ENCODE measurements around the gene MYBPC2.

MYBPC2 gene

GRCh38 chr19:50478901-50479715, 46.4 kb downstream of the MYBPC2 start:
- H3K36me3 ChIP-seq (ENCODE audit: insufficient read depth, low read length): peaks cover 27% of the 10 kb centered on the region
- H3K9ac ChIP-seq (ENCODE audit: low read length): no peak overlapping the region
- H3K27ac ChIP-seq (ENCODE audit: low read depth, low read length): no peak overlapping the region

GRCh38 chr19:50479761-50480251, 47.1 kb downstream of the MYBPC2 start:
- no peaks in the 10 kb centered on the region for H3K27me3 ChIP-seq (ENCODE audit: control insufficient read depth in 1 of 2, insufficient read depth in 2 of 2, low read length in 2 of 2)
- H3K4me3 ChIP-seq (ENCODE audit: low read depth in 1 of 2, low read length in 2 of 2): no peak overlapping the region
- H3K27ac ChIP-seq (ENCODE audit: low read depth, low read length): no peak overlapping the region
- no peak overlapping the region for H3K9ac ChIP-seq (ENCODE audit: low read length)
- H3K9me3 ChIP-seq (ENCODE audit: low read length): no peaks in the 10 kb centered on the region
- peaks cover 11% of the 10 kb centered on the region for H3K4me1 ChIP-seq (ENCODE audit: insufficient read depth, low read length)
- peaks cover 27% of the 10 kb centered on the region for H3K36me3 ChIP-seq (ENCODE audit: insufficient read depth, low read length)

More at GRCh38 chr19:50478901-50479715, 46.4 kb downstream of the MYBPC2 start:
- H3K4me3 ChIP-seq (ENCODE audit: low read depth in 1 of 2, low read length in 2 of 2): no peak overlapping the region
- no peaks in the 10 kb centered on the region for H3K9me3 ChIP-seq (ENCODE audit: low read length)
- H3K27me3 ChIP-seq (ENCODE audit: control insufficient read depth in 1 of 2, insufficient read depth in 2 of 2, low read length in 2 of 2): no peaks in the 10 kb centered on the region
- peaks cover 11% of the 10 kb centered on the region for H3K4me1 ChIP-seq (ENCODE audit: insufficient read depth, low read length)

GRCh38 chr19:50480281-50481111, 47.8 kb downstream of the MYBPC2 start:
- no peak overlapping the region for H3K4me3 ChIP-seq (ENCODE audit: low read depth in 1 of 2, low read length in 2 of 2)
- H3K9me3 ChIP-seq (ENCODE audit: low read length): no peaks in the 10 kb centered on the region
- H3K36me3 ChIP-seq (ENCODE audit: insufficient read depth, low read length): peaks cover 27% of the 10 kb centered on the region
- no peaks in the 10 kb centered on the region for H3K27me3 ChIP-seq (ENCODE audit: control insufficient read depth in 1 of 2, insufficient read depth in 2 of 2, low read length in 2 of 2)
- H3K9ac ChIP-seq (ENCODE audit: low read length): no peak overlapping the region
- no peak overlapping the region for H3K27ac ChIP-seq (ENCODE audit: low read depth, low read length)
- H3K4me1 ChIP-seq (ENCODE audit: insufficient read depth, low read length): peaks cover 11% of the 10 kb centered on the region

GRCh38 chr19:50481351-50482149, 48.9 kb downstream of the MYBPC2 start:
- Histone ChIP-seq H3K36me3 (ENCODE audit: insufficient read depth, low read length) (peaks cover 27% of the 10 kb centered on the region), H3K27ac (ENCODE audit: low read depth, low read length) (no peak overlapping the region)

GRCh38 chr19:50482271-50482855, 49.7 kb downstream of the MYBPC2 start:
- H3K9ac ChIP-seq (ENCODE audit: low read length): no peak overlapping the region
- no peaks in the 10 kb centered on the region for H3K9me3 ChIP-seq (ENCODE audit: low read length)
- no peak overlapping the region for H3K4me3 ChIP-seq (ENCODE audit: low read depth in 1 of 2, low read length in 2 of 2)
- H3K27ac ChIP-seq (ENCODE audit: low read depth, low read length): no peak overlapping the region
- peaks cover 6 to 10% of the 10 kb centered on the region in 2 donors for H3K27me3 ChIP-seq (ENCODE audit: control insufficient read depth in 1 of 2, insufficient read depth in 2 of 2, low read length in 2 of 2)
- H3K36me3 ChIP-seq (ENCODE audit: insufficient read depth, low read length): peaks cover 27% of the 10 kb centered on the region
- H3K4me1 ChIP-seq (ENCODE audit: insufficient read depth, low read length): peaks cover 6% of the 10 kb centered on the region

More at GRCh38 chr19:50481351-50482149, 48.9 kb downstream of the MYBPC2 start:
- H3K27me3 ChIP-seq (ENCODE audit: control insufficient read depth in 1 of 2, insufficient read depth in 2 of 2, low read length in 2 of 2): peaks cover 0 to 2% of the 10 kb centered on the region in 2 donors
- H3K9ac ChIP-seq (ENCODE audit: low read length): no peak overlapping the region
- H3K4me3 ChIP-seq (ENCODE audit: low read depth in 1 of 2, low read length in 2 of 2): no peak overlapping the region
- no peaks in the 10 kb centered on the region for H3K9me3 ChIP-seq (ENCODE audit: low read length)
- H3K4me1 ChIP-seq (ENCODE audit: insufficient read depth, low read length): peaks cover 11% of the 10 kb centered on the region

GRCh38 chr19:50482916-50483315, 50.2 kb downstream of the MYBPC2 start:
- peaks cover 11 to 13% of the 10 kb centered on the region in 2 donors for H3K27me3 ChIP-seq (ENCODE audit: control insufficient read depth in 1 of 2, insufficient read depth in 2 of 2, low read length in 2 of 2)
- H3K9me3 ChIP-seq (ENCODE audit: low read length): no peaks in the 10 kb centered on the region
- H3K4me1 ChIP-seq (ENCODE audit: insufficient read depth, low read length): peaks cover under 1% of the 10 kb centered on the region
- no peak overlapping the region for H3K9ac ChIP-seq (ENCODE audit: low read length)
- no peak overlapping the region for H3K4me3 ChIP-seq (ENCODE audit: low read depth in 1 of 2, low read length in 2 of 2)
- peaks cover 27% of the 10 kb centered on the region for H3K36me3 ChIP-seq (ENCODE audit: insufficient read depth, low read length)
- no peak overlapping the region for H3K27ac ChIP-seq (ENCODE audit: low read depth, low read length)

- Histone ChIP-seq H3K4me3 (ENCODE audit: low read depth in 1 of 2, low read length in 2 of 2) (no peak overlapping the region), H3K27ac (ENCODE audit: low read depth, low read length) (no peak overlapping the region), H3K36me3 (ENCODE audit: insufficient read depth, low read length) (peaks cover 12% of the 10 kb centered on the region), H3K27me3 (ENCODE audit: control insufficient read depth in 1 of 2, insufficient read depth in 2 of 2, low read length in 2 of 2) (peaks cover 21 to 27% of the 10 kb centered on the region in 2 donors), H3K4me1 (ENCODE audit: insufficient read depth, low read length) (no peaks in the 10 kb centered on the region), H3K9me3 (ENCODE audit: low read length) (no peaks in the 10 kb centered on the region), H3K9ac (ENCODE audit: low read length) (no peak overlapping the region)
Measured at GRCh38 chr19:50485284-50485955, 52.7 kb downstream of the MYBPC2 start.

- Histone ChIP-seq H3K9ac (ENCODE audit: low read length) (no peak overlapping the region), H3K4me1 (ENCODE audit: insufficient read depth, low read length) (no peaks in the 10 kb centered on the region), H3K27ac (ENCODE audit: low read depth, low read length) (no peak overlapping the region), H3K4me3 (ENCODE audit: low read depth in 1 of 2, low read length in 2 of 2) (no peak overlapping the region), H3K27me3 (ENCODE audit: control insufficient read depth in 1 of 2, insufficient read depth in 2 of 2, low read length in 2 of 2) (peaks cover 21 to 31% of the 10 kb centered on the region in 2 donors), H3K36me3 (ENCODE audit: insufficient read depth, low read length) (no peaks in the 10 kb centered on the region), H3K9me3 (ENCODE audit: low read length) (no peaks in the 10 kb centered on the region)
Measured at GRCh38 chr19:50486823-50487515, 54.3 kb downstream of the MYBPC2 start.

- H3K4me3 ChIP-seq (ENCODE audit: low read depth in 1 of 2, low read length in 2 of 2): no peak overlapping the region
- no peak overlapping the region for H3K9ac ChIP-seq (ENCODE audit: low read length)
- peaks cover 21 to 31% of the 10 kb centered on the region in 2 donors for H3K27me3 ChIP-seq (ENCODE audit: control insufficient read depth in 1 of 2, insufficient read depth in 2 of 2, low read length in 2 of 2)
- no peak overlapping the region for H3K27ac ChIP-seq (ENCODE audit: low read depth, low read length)
- no peaks in the 10 kb centered on the region for H3K9me3 ChIP-seq (ENCODE audit: low read length)
- H3K4me1 ChIP-seq (ENCODE audit: insufficient read depth, low read length): no peaks in the 10 kb centered on the region
- H3K36me3 ChIP-seq (ENCODE audit: insufficient read depth, low read length): no peaks in the 10 kb centered on the region
Measured at GRCh38 chr19:50488389-50489194, 55.9 kb downstream of the MYBPC2 start.

Data from muscle layer of colon (tissue), 2 donors.